GM10266 (cell line): ENCODE results near the gene CENPO.

ENCODE experiments used
- DNase-seq: peaks from one replicate; pipeline ENCODE4 v3.0.0; 2012; ENCODE audit errors: extremely low spot score
- CTCF ChIP-seq: IDR thresholded peaks from 2 replicates; pipeline ENCODE4 v1.5.1; 2012; ENCODE audit warnings: mild to moderate bottlenecking, low read depth; ENCODE audit not compliant: control insufficient read depth, insufficient read depth; ENCODE audit errors: missing control alignments

The CENPO gene

GRCh38 chr2:24754985-24755705 lies 38.1 kb upstream of the CENPO start:
- TF ChIP-seq CTCF: no peak
- no peak for DNase-seq

- DNase-seq: no peak
- TF ChIP-seq CTCF: no peak
Observed at GRCh38 chr2:24756789-24757188, 36.4 kb upstream of the CENPO start.

GRCh38 chr2:24761866-24762265 lies 31.4 kb upstream of the CENPO start:
- no peak for DNase-seq
- no peak for TF ChIP-seq CTCF

GRCh38 chr2:24762518-24762917 lies 30.7 kb upstream of the CENPO start:
- DNase-seq: no peak
- TF ChIP-seq CTCF: no peak

- no peak for DNase-seq
- no peak for TF ChIP-seq CTCF
Observed at GRCh38 chr2:24763843-24764242, 29.4 kb upstream of the CENPO start.

GRCh38 chr2:24766609-24767008 lies 26.6 kb upstream of the CENPO start:
- TF ChIP-seq CTCF: no peak
- no peak for DNase-seq

- DNase-seq: no peak
- no peak for TF ChIP-seq CTCF
Observed at GRCh38 chr2:24768013-24768412, 25.2 kb upstream of the CENPO start.
